K562 (cell line): ENCODE data around the gene TDRKH. TPM values are rescaled to one million over a fixed set of nuclear protein-coding genes. Genes with fewer than 3 reads are reported as not detected.

Source experiments
- ATAC-seq: fragments of 200-7000 bp; cut with Tn5 transposase; 3 replicates; pipeline ENCODE4 v1.9.1; 2020; ENCODE audit warnings: moderate library complexity
- BruUV-seq: library from RNA; stranded (reverse); fragments of 400-500 nt; replicated peaks from 2 replicates; lab custom pipeline; 2021; lab: Mats Ljungman, UMichigan
- CTCF ChIA-PET: fragments of 300-600 bp; formaldehyde crosslinking; extraction: SDS; loops from one replicate; lab custom pipeline; 2021; ENCODE audit warnings: low intra/inter-chr PET ratio; lab: Yijun Ruan, JAX
- POLR2A ChIA-PET: fragments of 300-600, 350-650 bp; sonication (Branson Sonifier 250); formaldehyde crosslinking; extraction: SDS; loops from one replicate; lab custom pipeline; 2021; ENCODE audit warnings: antibody characterized with exemption, inconsistent platforms; lab: Yijun Ruan, JAX
- DNase-seq, 4 experiments: peaks; one replicate each; pipeline versions ENCODE4 v3.0.0 to v3.0.0-alpha.2; 2011 to 2018; ENCODE audit warnings: low spot score in 3 of 4, mixed read lengths in 3 of 4; ENCODE audit errors: extremely low read depth in 1 of 4
- FAIRE-seq: peaks from 2 replicates; lab custom pipeline; 2011; peaks lifted over from hg19 to GRCh38; lab: Jason Lieb, UNC
- H2AFZ ChIP-seq: 2 replicates; pipeline ENCODE4 v1.6.0; 2011; ENCODE audit warnings: low read depth, low read length, control low read depth, inconsistent platforms
- H3K27ac ChIP-seq: fragments of 200-600 bp; 3 replicates; pipeline ENCODE4 v1.8.0; 2011; ENCODE audit warnings: low read depth, mild to moderate bottlenecking, control low read depth, inconsistent platforms, low read length, moderate library complexity, mixed read lengths; ENCODE audit errors: extremely low read depth
- H3K27me3 ChIP-seq, 2 experiments: fragments of 300-600 bp in 1 of 2; 2 replicates in 1 of 2; 3 replicates in 1 of 2; pipeline versions ENCODE4 v1.6.0 to v1.8.0; 2011; ENCODE audit warnings: inconsistent platforms in 2 of 2, low read length in 2 of 2, mild to moderate bottlenecking in 1 of 2, mixed read lengths in 1 of 2, moderate library complexity in 1 of 2; ENCODE audit not compliant: control insufficient read depth in 2 of 2, insufficient read depth in 2 of 2
- H3K36me3 ChIP-seq: fragments of 300-600 bp; 3 replicates; pipeline ENCODE4 v1.8.0; 2011; ENCODE audit warnings: mild to moderate bottlenecking, low read length, inconsistent platforms; ENCODE audit not compliant: control insufficient read depth, insufficient read depth
- H3K4me1 ChIP-seq, 2 experiments: fragments of 200-600 bp in 1 of 2; replicated peaks in 1 of 2; 2 replicates in 1 of 2; 3 replicates in 1 of 2; pipeline versions ENCODE4 v1.5.1 to v1.8.0; 2011; ENCODE audit warnings: inconsistent platforms in 2 of 2, low read length in 2 of 2, mild to moderate bottlenecking in 1 of 2, mixed read lengths in 1 of 2, moderate library complexity in 1 of 2; ENCODE audit not compliant: control insufficient read depth in 2 of 2, insufficient read depth in 2 of 2
- H3K4me2 ChIP-seq: 2 replicates; pipeline ENCODE4 v1.6.1; 2011; ENCODE audit warnings: low read length, control low read depth, inconsistent platforms, mixed read lengths; ENCODE audit not compliant: insufficient read depth
- H3K4me3 ChIP-seq: fragments of 200-600 bp; sonication (generic), shearing (Covaris generic); 2 replicates; pipeline ENCODE4 v1.5.1; 2016; ENCODE audit warnings: control low read depth, inconsistent platforms
- H3K79me2 ChIP-seq: fragments of 200-600 bp; 3 replicates; pipeline ENCODE4 v1.8.0; 2011; ENCODE audit warnings: low read length, inconsistent platforms; ENCODE audit not compliant: control insufficient read depth, insufficient read depth
- H3K9ac ChIP-seq, 2 experiments: 2 replicates each; pipeline versions ENCODE4 v1.6.0 to v1.6.1; 2011; ENCODE audit warnings: low read depth in 2 of 2, low read length in 2 of 2, control low read depth in 1 of 2, inconsistent platforms in 1 of 2, mild to moderate bottlenecking in 1 of 2, mixed read lengths in 1 of 2; ENCODE audit not compliant: insufficient read depth in 1 of 2
- H3K9me1 ChIP-seq: one replicate; pipeline ENCODE4 v1.6.0; 2011; ENCODE audit warnings: inconsistent platforms, mild to moderate bottlenecking, low read length, moderate library complexity; ENCODE audit not compliant: control insufficient read depth, insufficient read depth
- H3K9me3 ChIP-seq: replicated peaks from 2 replicates; pipeline ENCODE4 v1.5.1; 2011; ENCODE audit warnings: low read depth, low read length, inconsistent platforms; ENCODE audit not compliant: control insufficient read depth, insufficient read depth
- H4K20me1 ChIP-seq: replicated peaks from 2 replicates; pipeline ENCODE4 v1.6.1; 2011; ENCODE audit warnings: low read length, inconsistent platforms, mixed read lengths; ENCODE audit not compliant: control insufficient read depth, insufficient read depth
- ARID2 ChIP-seq: fragments of 450-650 bp; IDR thresholded peaks from 2 replicates; pipeline ENCODE4 v1.6.1; 2017; ENCODE audit warnings: antibody characterized with exemption, mild to moderate bottlenecking
- BRF1 ChIP-seq: IDR thresholded peaks from 3 replicates; pipeline ENCODE4 v1.6.1; 2011; ENCODE audit warnings: borderline replicate concordance, mild to moderate bottlenecking; ENCODE audit not compliant: insufficient read length; ENCODE audit errors: extremely low read depth
- MCM7 ChIP-seq, 2 experiments: fragments of 450-650 bp; IDR thresholded peaks; 2 replicates each; pipeline ENCODE4 v1.6.1; 2016 to 2018
- OTX1 ChIP-seq: fragments of 450-650 bp; formaldehyde crosslinking; IDR thresholded peaks from 2 replicates; pipeline ENCODE4 v1.4.0; 2022; ENCODE audit warnings: mild to moderate bottlenecking
- ZKSCAN1 ChIP-seq: fragments of 150-350 bp; IDR thresholded peaks from 2 replicates; pipeline ENCODE4 v1.6.1; 2016; ENCODE audit warnings: low read depth, low read length
- WGBS: fragments of 100-300 bp; shearing (Covaris generic); methylation state at CpG from one replicate; pipeline ENCODE4 v1.1.6; 2016; ENCODE audit warnings: low coverage, mixed read lengths; ENCODE audit not compliant: insufficient coverage; ENCODE audit errors: missing lambda C conversion rate; 5-methylcytosine and 5-hydroxymethylcytosine counted together
- in situ Hi-C: fragments of 300-500 bp; cut with MboI; formaldehyde crosslinking; loops from 4 replicates; pipeline ENCODE4 v1.15.0; 2018; ENCODE audit warnings: inconsistent platforms, mixed read lengths
- intact Hi-C: fragments of 100-400 bp; cut with micrococcal nuclease; formaldehyde crosslinking; loops from 2 replicates; pipeline ENCODE4 v1.14.2; 2022
- polyA plus RNA-seq, 8 experiments: library from polyadenylated mRNA; depleted of rRNA in 4 of 8; stranded (reverse) in 5 of 8; unstranded in 3 of 8; fragments of >200 nt; fragmentation: Nextera tagmentation in 2 of 8; fragmentation: Illumina TruSeq in 1 of 8; extraction: Ambion mirVana in 2 of 8; extraction: Trizol in 1 of 8; gene quantifications; 2 replicates each; pipeline versions ENCODE4 v1.2.1 to v1.2.3, GENCODE V29; 2011 to 2014; ENCODE audit warnings: inconsistent platforms in 1 of 8, missing spikeins in 1 of 8
- total RNA-seq, 7 experiments: library from RNA; depleted of rRNA in 6 of 7; stranded (reverse); fragments of >200 nt in 6 of 7; fragmentation: Illumina TruSeq in 2 of 7; extraction: Trizol in 2 of 7; gene quantifications; 2 replicates each; pipeline versions ENCODE4 v1.2.1 to v1.2.3, GENCODE V29; 2011 to 2021; ENCODE audit warnings: low replicate concordance in 1 of 7
- TF ChIP-seq, protein P1 (sequence below), 2 experiments: fragments of 450-650 bp in 1 of 2; sonication (generic) in 1 of 2; formaldehyde crosslinking in 1 of 2; IDR thresholded peaks; 2 replicates each; pipeline versions ENCODE4 v1.7.1 to v1.9.0; 2016 to 2022; ENCODE audit warnings: inconsistent platforms in 1 of 2, mild to moderate bottlenecking in 1 of 2, missing genetic modification reagents in 1 of 2

Gene TDRKH
- total and polyA plus RNA-seq, 9 of the 15 experiments (the other 6 are each of a cell fraction or from before 2014, with no cell fraction given): 4.3 to 21.3 (median 8.4) TPM

DNA sequence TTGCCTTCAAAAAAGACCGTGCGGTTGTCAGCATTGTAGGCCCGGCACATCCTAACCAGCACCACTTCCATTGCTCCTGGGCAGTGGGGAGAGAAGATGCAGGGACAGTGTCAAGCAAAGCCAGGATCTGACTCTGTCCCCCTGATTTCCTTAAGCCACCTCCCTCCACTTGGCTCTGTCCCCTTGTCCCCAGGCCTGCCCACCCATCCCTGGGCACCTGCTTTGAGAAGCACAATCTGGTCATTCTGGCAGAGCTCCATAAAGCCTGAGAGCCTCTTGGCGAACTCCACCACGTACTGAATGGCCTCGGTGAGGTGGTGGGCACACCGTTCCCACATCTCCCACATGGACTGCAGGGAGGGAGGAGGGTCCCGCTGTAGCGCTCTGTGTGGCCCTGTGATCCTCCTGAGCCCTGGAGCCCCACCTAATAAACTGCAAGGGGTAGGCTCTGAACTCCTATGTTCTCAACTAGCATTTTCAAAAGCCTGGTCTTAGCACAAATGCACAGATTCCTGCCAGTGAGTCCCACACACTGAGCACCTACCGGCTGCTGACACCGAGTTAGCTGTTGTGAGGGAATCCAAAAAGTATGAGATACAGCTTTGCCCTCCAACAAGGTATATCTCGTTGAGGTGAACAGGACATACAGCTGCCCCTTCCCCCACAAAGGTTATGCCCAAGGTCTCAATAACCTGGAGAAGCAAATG is 23.1 kb upstream of the TDRKH start:
- no TSS peak for BruUV-seq
- Histone ChIP-seq H3K9me1 (no peaks in the 10 kb centered on the region), H3K27ac (no peak overlapping the region), H3K36me3 (no peaks in the 10 kb centered on the region), H3K4me1 (no peaks in the 10 kb centered on the region), H3K9me3 (no peaks in the 10 kb centered on the region), H3K9ac (no peak overlapping the region), H3K79me2 (no peaks in the 10 kb centered on the region), H4K20me1 (peaks cover 3% of the 10 kb centered on the region; the same call in 1 of the 2 replicates), H2AFZ (no peak overlapping the region), H3K27me3 (peaks cover 63 to 76% of the 10 kb centered on the region in 2 experiments), H3K4me2 (no peak overlapping the region), H3K4me3 (no peak overlapping the region)
- ATAC-seq (no peak), FAIRE-seq (no peak), DNase-seq (no peak)
- intact Hi-C loops (no loop called here), in situ Hi-C loops (no loop called here)
- CTCF ChIA-PET: no interaction called here
- 9% methylated on average over 12 of the region's 12 CpGs for WGBS
- TF ChIP-seq BRF1 (no peak), ZKSCAN1 (no peak), ARID2 (no peak), OTX1 (no peak), MCM7 (IDR thresholded peaks at IDR 0.05) (no peak)
- POLR2A ChIA-PET: interaction anchor here (1.0 kb wide), 1 partner anchor 22 kb away, joined by 3 read pairs; no protein-coding TSS in a partner anchor

DNA sequence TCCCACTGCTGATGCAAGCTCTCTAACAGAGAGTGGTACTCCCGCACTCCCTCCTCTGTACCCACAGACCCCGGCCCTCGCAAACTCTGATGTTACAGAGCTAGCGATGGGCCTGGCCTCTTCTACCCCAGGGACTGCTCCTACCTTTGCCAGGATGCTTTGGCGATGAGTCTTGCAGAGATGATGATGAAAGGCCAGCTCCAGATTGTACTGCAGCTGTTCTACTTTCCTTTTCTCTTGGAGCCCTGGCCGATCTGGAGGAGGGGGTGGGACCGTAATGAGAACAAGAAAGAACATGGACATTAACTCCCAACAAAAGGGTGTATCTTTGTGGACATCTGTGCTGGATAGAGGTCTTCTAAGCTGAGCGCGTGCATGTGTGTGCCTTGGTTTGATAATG is 20.9 kb upstream of the TDRKH start:
- no peaks in the 10 kb centered on the region for H3K9me3 ChIP-seq
- peak in 1 of 4 experiments; percentile 15 for DNase-seq
- ChIA-PET CTCF (no interaction called here), POLR2A (interaction anchor here (0.6 to 1.6 kb wide), 5 partner anchors 12 to 191 kb away, joined by 3 to 7 read pairs (median 3); no protein-coding TSS in a partner anchor)
- H3K27me3 ChIP-seq: peaks cover 58 to 76% of the 10 kb centered on the region in 2 experiments
- no peaks in the 10 kb centered on the region for H3K4me1 ChIP-seq
- H3K4me2 ChIP-seq: no peak overlapping the region
- in situ Hi-C loops (no loop called here), intact Hi-C loops (no loop called here)
- H3K9me1 ChIP-seq: no peaks in the 10 kb centered on the region
- BruUV-seq: no TSS peak
- no peak overlapping the region for H3K27ac ChIP-seq
- H4K20me1 ChIP-seq: peaks cover 3% of the 10 kb centered on the region; the same call in 1 of the 2 replicates
- H3K79me2 ChIP-seq: no peaks in the 10 kb centered on the region
- ATAC-seq: no peak
- no peak overlapping the region for H3K4me3 ChIP-seq
- H3K36me3 ChIP-seq: no peaks in the 10 kb centered on the region
- 8% methylated on average over 9 of the region's 9 CpGs for WGBS
- H3K9ac ChIP-seq: no peak overlapping the region
- no peak overlapping the region for H2AFZ ChIP-seq
- no peak for FAIRE-seq
- TF ChIP-seq, protein P1, sequence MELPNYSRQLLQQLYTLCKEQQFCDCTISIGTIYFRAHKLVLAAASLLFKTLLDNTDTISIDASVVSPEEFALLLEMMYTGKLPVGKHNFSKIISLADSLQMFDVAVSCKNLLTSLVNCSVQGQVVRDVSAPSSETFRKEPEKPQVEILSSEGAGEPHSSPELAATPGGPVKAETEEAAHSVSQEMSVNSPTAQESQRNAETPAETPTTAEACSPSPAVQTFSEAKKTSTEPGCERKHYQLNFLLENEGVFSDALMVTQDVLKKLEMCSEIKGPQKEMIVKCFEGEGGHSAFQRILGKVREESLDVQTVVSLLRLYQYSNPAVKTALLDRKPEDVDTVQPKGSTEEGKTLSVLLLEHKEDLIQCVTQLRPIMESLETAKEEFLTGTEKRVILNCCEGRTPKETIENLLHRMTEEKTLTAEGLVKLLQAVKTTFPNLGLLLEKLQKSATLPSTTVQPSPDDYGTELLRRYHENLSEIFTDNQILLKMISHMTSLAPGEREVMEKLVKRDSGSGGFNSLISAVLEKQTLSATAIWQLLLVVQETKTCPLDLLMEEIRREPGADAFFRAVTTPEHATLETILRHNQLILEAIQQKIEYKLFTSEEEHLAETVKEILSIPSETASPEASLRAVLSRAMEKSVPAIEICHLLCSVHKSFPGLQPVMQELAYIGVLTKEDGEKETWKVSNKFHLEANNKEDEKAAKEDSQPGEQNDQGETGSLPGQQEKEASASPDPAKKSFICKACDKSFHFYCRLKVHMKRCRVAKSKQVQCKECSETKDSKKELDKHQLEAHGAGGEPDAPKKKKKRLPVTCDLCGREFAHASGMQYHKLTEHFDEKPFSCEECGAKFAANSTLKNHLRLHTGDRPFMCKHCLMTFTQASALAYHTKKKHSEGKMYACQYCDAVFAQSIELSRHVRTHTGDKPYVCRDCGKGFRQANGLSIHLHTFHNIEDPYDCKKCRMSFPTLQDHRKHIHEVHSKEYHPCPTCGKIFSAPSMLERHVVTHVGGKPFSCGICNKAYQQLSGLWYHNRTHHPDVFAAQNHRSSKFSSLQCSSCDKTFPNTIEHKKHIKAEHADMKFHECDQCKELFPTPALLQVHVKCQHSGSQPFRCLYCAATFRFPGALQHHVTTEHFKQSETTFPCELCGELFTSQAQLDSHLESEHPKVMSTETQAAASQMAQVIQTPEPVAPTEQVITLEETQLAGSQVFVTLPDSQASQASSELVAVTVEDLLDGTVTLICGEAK (IDR thresholded peaks at IDR 0.05): no peak
- TF ChIP-seq, protein P1 (CRISPR knock-in tag; IDR thresholded peaks at IDR 0.05): no peak
